ENCODE measurements around the gene GALNT14. TPM values are rescaled to one million over a fixed set of nuclear protein-coding genes. Genes with fewer than 3 reads are reported as not detected.

The GALNT14 gene
- total RNA-seq, 1 experiment from 2014 or later = 2.7 TPM

- Histone ChIP-seq H4K8ac (replicated peaks; ENCODE audit: insufficient read length, low read depth, low read length) (no peak overlapping the region), H4K20me1 (ENCODE audit: control insufficient read depth, insufficient read depth, insufficient read length) (no peaks in the 10 kb centered on the region), H2BK15ac (ENCODE audit: low read depth, low read length) (no peak overlapping the region), H3T11ph (ENCODE audit: low read length) (no peak overlapping the region), H3K9ac (ENCODE audit: extremely low read depth, insufficient read length, low read length) (no peak overlapping the region), H3K23me2 (ENCODE audit: insufficient read length, low read depth, low read length, poor library complexity, severe bottlenecking) (no peaks in the 10 kb centered on the region), H2BK20ac (ENCODE audit: low read depth, low read length, poor library complexity, severe bottlenecking) (no peak overlapping the region), H3K4me1 (ENCODE audit: insufficient read depth, low read length) (no peaks in the 10 kb centered on the region), H3K18ac (ENCODE audit: insufficient read length, low read depth, low read length) (no peak overlapping the region), H3K4me2 (ENCODE audit: insufficient read depth, insufficient read length, low read length) (no peak overlapping the region), H3K56ac (ENCODE audit: insufficient read length, low read depth, low read length) (no peak overlapping the region), H2BK120ac (ENCODE audit: low read depth, low read length, poor library complexity, severe bottlenecking) (no peak overlapping the region), H3K14ac (ENCODE audit: insufficient read depth, low read length) (no peak overlapping the region; the same call in 1 of the 2 replicates), H3K79me1 (ENCODE audit: insufficient read depth, low read depth, low read length, poor library complexity, severe bottlenecking) (no peaks in the 10 kb centered on the region), H2BK12ac (ENCODE audit: insufficient read length, low read depth, low read length) (no peak overlapping the region), H3K79me2 (ENCODE audit: insufficient read depth, low read length) (no peaks in the 10 kb centered on the region), H3K23ac (ENCODE audit: insufficient read length, low read depth, low read length) (no peak overlapping the region), H4K5ac (ENCODE audit: insufficient read length, low read depth, low read length) (no peak overlapping the region), H2AK5ac (ENCODE audit: insufficient read length, low read length) (no peak overlapping the region), H2AFZ (ENCODE audit: low read length) (no peak overlapping the region), H3K27ac (ENCODE audit: insufficient read length, low read depth, low read length) (no peak overlapping the region), H2BK5ac (ENCODE audit: insufficient read length, low read length) (no peak overlapping the region), H3K9me3 (ENCODE audit: control insufficient read depth, low read depth, low read length) (no peaks in the 10 kb centered on the region), H4K91ac (ENCODE audit: insufficient read length, low read depth, low read length) (no peak overlapping the region), H3K4ac (ENCODE audit: low read depth, low read length) (no peak overlapping the region), H3K27me3 (ENCODE audit: insufficient read depth, low read length) (no peaks in the 10 kb centered on the region)
- Mint-ChIP-seq H3K4me3 (no peak overlapping the region), H3K27me3 (ENCODE audit: low read depth) (peaks cover 1% of the 10 kb centered on the region), H3K27ac (no peak overlapping the region), H3K36me3 (ENCODE audit: insufficient read depth in 1 of 3, low read depth in 3 of 3) (no peaks in the 10 kb centered on the region; a peak in 1 of 7 replicates), H3K4me1 (peaks cover 5 to 7% of the 10 kb centered on the region in 2 experiments), H3K9me3 (no peaks in the 10 kb centered on the region; a peak in 2 of 5 replicates)
- TF ChIP-seq, protein P1, sequence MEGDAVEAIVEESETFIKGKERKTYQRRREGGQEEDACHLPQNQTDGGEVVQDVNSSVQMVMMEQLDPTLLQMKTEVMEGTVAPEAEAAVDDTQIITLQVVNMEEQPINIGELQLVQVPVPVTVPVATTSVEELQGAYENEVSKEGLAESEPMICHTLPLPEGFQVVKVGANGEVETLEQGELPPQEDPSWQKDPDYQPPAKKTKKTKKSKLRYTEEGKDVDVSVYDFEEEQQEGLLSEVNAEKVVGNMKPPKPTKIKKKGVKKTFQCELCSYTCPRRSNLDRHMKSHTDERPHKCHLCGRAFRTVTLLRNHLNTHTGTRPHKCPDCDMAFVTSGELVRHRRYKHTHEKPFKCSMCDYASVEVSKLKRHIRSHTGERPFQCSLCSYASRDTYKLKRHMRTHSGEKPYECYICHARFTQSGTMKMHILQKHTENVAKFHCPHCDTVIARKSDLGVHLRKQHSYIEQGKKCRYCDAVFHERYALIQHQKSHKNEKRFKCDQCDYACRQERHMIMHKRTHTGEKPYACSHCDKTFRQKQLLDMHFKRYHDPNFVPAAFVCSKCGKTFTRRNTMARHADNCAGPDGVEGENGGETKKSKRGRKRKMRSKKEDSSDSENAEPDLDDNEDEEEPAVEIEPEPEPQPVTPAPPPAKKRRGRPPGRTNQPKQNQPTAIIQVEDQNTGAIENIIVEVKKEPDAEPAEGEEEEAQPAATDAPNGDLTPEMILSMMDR (conservative IDR thresholded peaks at IDR 0.05) = no peak
- WGBS (ENCODE audit: extremely low coverage, insufficient read length, low lambda C conversion rate) = no CpG with 5 or more reads among the region's 13 CpGs
- DNase-seq = no peak
Observed at GRCh38 chr2:31058096-31059035, 79.9 kb downstream of the GALNT14 start.

Data from H9 (cell line).